OCI-LY1 (cell line): ENCODE data around the gene DCLK1.

Experiments used
- H2AFZ ChIP-seq: fragments of 200-600 bp; sonication (generic), shearing (Covaris generic); 2 replicates; pipeline ENCODE4 v1.6.0; 2014; ENCODE audit warnings: antibody characterized with exemption, mild to moderate bottlenecking, low read length
- H3F3A ChIP-seq: fragments of 200-600 bp; sonication (generic), shearing (Covaris generic); 2 replicates; pipeline ENCODE4 v1.6.0; 2014; ENCODE audit warnings: mild to moderate bottlenecking, antibody characterized with exemption, low read length, moderate library complexity; ENCODE audit not compliant: insufficient read depth
- H3K27ac ChIP-seq: fragments of 200-600 bp; sonication (generic); 2 replicates; pipeline ENCODE4 v1.5.1; 2014; ENCODE audit warnings: low read length, mixed run types, mild to moderate bottlenecking, low read depth; ENCODE audit not compliant: poor library complexity, severe bottlenecking
- H3K27me3 ChIP-seq: fragments of 200-600 bp; sonication (generic); 2 replicates; pipeline ENCODE4 v1.6.0; 2014; ENCODE audit warnings: antibody characterized with exemption, mild to moderate bottlenecking, low read length, moderate library complexity; ENCODE audit not compliant: insufficient read depth
- H3K36me3 ChIP-seq: fragments of 200-600 bp; sonication (generic); 2 replicates; pipeline ENCODE4 v1.6.1; 2014; ENCODE audit warnings: mild to moderate bottlenecking, antibody characterized with exemption, low read length, moderate library complexity, mixed read lengths; ENCODE audit not compliant: insufficient read depth
- H3K4me1 ChIP-seq: fragments of 200-600 bp; sonication (generic); 2 replicates; pipeline ENCODE4 v1.5.1; 2014; ENCODE audit warnings: mild to moderate bottlenecking, low read length, moderate library complexity; ENCODE audit not compliant: insufficient read depth, severe bottlenecking
- H3K4me2 ChIP-seq: fragments of 200-600 bp; sonication (generic), shearing (Covaris generic); 2 replicates; pipeline ENCODE4 v1.6.1; 2014; ENCODE audit warnings: low read length
- H3K4me3 ChIP-seq: fragments of 200-600 bp; sonication (generic); 2 replicates; pipeline ENCODE4 v1.5.1; 2014; ENCODE audit warnings: low read length, low read depth, mild to moderate bottlenecking, mixed read lengths; ENCODE audit not compliant: poor library complexity, severe bottlenecking
- H3K79me2 ChIP-seq: fragments of 200-600 bp; shearing (Covaris generic); 2 replicates; pipeline ENCODE4 v1.6.1; 2016; ENCODE audit warnings: mixed run types, low read length, mixed read lengths; ENCODE audit not compliant: insufficient read depth
- H3K9ac ChIP-seq: fragments of 200-600 bp; sonication (generic), shearing (Covaris generic); 2 replicates; pipeline ENCODE4 v1.6.1; 2014; ENCODE audit warnings: mild to moderate bottlenecking, low read length, mixed read lengths
- H3K9me2 ChIP-seq: fragments of 200-600 bp; sonication (generic), shearing (Covaris generic); 2 replicates; pipeline ENCODE4 v1.6.1; 2014; ENCODE audit warnings: low read depth, mild to moderate bottlenecking, low read length, mixed read lengths
- H3K9me3 ChIP-seq: fragments of 200-600 bp; shearing (Covaris generic); 2 replicates; pipeline ENCODE4 v1.6.1; 2014; ENCODE audit warnings: low read length, mixed read lengths
- H4K20me1 ChIP-seq: fragments of 200-600 bp; sonication (generic), shearing (Covaris generic); 2 replicates; pipeline ENCODE4 v1.6.0; 2016; ENCODE audit warnings: mild to moderate bottlenecking, low read length; ENCODE audit not compliant: insufficient read depth
- EZH2 ChIP-seq: fragments of 200-600 bp; sonication (generic), shearing (Covaris generic); IDR thresholded peaks from 2 replicates; pipeline ENCODE4 v1.8.0; 2017; ENCODE audit warnings: borderline replicate concordance, mixed run types, mild to moderate bottlenecking, antibody characterized with exemption, low read length, moderate library complexity, mixed read lengths
- TF ChIP-seq, protein P1 (sequence below): fragments of 200-600 bp; sonication (generic), shearing (Covaris generic); IDR thresholded peaks from 2 replicates; pipeline ENCODE4 v1.5.1; 2017; ENCODE audit warnings: mild to moderate bottlenecking, antibody characterized with exemption, low read length, moderate library complexity, mixed read lengths

Gene DCLK1

DNA sequence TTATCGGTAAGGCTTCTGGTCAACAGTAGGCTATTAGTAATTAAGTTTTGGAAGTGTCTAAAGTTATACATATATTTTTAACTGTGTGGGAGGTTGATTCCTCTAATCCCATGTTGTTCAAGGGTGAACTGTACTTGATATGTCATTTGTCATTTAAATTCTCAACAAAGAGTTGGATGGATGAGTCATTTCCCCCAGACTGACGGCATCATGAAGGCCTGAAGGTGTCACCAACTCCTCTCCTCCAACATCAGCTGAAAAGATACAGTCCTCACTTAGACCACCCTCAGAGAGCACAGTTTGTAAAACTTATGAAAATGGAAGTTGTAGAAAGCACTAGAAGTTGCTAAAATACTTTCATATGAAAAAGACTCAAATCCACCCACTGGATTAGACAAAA is 48.8 kb downstream of the DCLK1 start:
- Histone ChIP-seq H4K20me1 (no peaks in the 10 kb centered on the region), H3K4me1 (no peaks in the 10 kb centered on the region), H3K79me2 (no peaks in the 10 kb centered on the region), H2AFZ (no peak overlapping the region), H3K4me2 (no peak overlapping the region), H3K9me3 (no peaks in the 10 kb centered on the region), H3K9ac (no peak overlapping the region), H3K36me3 (no peaks in the 10 kb centered on the region), H3K27me3 (no peaks in the 10 kb centered on the region), H3K27ac (no peak overlapping the region), H3K9me2 (no peaks in the 10 kb centered on the region), H3K4me3 (no peak overlapping the region), H3F3A (no peaks in the 10 kb centered on the region)
- TF ChIP-seq, protein P1, sequence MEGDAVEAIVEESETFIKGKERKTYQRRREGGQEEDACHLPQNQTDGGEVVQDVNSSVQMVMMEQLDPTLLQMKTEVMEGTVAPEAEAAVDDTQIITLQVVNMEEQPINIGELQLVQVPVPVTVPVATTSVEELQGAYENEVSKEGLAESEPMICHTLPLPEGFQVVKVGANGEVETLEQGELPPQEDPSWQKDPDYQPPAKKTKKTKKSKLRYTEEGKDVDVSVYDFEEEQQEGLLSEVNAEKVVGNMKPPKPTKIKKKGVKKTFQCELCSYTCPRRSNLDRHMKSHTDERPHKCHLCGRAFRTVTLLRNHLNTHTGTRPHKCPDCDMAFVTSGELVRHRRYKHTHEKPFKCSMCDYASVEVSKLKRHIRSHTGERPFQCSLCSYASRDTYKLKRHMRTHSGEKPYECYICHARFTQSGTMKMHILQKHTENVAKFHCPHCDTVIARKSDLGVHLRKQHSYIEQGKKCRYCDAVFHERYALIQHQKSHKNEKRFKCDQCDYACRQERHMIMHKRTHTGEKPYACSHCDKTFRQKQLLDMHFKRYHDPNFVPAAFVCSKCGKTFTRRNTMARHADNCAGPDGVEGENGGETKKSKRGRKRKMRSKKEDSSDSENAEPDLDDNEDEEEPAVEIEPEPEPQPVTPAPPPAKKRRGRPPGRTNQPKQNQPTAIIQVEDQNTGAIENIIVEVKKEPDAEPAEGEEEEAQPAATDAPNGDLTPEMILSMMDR: no peak
- TF ChIP-seq EZH2: no peak

DNA sequence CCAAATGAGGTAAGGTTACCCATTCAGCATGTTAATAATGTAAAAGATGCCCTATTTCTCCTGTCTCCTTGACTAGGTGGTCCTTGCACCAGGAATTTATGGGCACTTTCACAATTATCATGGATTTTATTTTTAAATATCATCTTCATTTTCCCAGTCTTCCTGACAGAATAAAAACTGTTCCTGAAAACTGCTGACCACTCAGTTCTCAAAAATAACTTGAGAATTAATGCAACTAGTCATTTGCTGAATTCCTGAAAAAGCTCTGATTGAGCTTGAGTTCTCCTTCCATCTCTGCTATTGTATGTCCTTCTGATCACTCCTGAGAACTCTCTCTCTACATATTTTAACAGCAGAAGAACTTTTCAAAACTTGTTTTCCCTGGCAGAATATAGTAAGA is 55.0 kb downstream of the DCLK1 start:
- Histone ChIP-seq H4K20me1 (no peaks in the 10 kb centered on the region), H3K9me3 (no peaks in the 10 kb centered on the region), H3F3A (no peaks in the 10 kb centered on the region), H3K4me3 (no peak overlapping the region), H3K4me2 (no peak overlapping the region), H2AFZ (no peak overlapping the region), H3K9me2 (no peaks in the 10 kb centered on the region), H3K79me2 (no peaks in the 10 kb centered on the region), H3K27ac (no peak overlapping the region), H3K27me3 (no peaks in the 10 kb centered on the region), H3K9ac (no peak overlapping the region), H3K4me1 (no peaks in the 10 kb centered on the region), H3K36me3 (no peaks in the 10 kb centered on the region)
- TF ChIP-seq EZH2: no peak
- TF ChIP-seq, protein P1: no peak

DNA sequence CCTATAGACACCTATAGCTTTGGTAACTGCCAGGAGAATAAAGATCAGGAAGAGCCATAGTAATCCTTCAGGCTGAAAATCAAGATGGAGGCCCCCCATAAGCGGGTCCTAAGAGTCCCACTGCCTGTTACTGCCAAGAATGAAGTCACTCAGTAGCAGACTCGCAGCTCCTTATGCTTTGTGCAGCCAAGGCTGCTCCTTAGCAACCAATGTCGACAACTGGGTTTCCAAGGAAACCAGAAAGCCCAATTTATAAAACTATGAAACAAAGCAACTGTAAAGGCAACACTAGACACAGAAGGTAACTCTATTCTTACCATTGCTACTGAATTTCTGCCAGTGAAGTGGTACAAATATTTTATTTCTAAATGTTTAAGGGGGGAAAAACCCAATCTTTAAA is 56.5 kb downstream of the DCLK1 start:
- TF ChIP-seq, protein P1: no peak
- no peak for TF ChIP-seq EZH2
- Histone ChIP-seq H3K4me1 (no peaks in the 10 kb centered on the region), H3K9me2 (no peaks in the 10 kb centered on the region), H3K36me3 (no peaks in the 10 kb centered on the region), H3K9me3 (no peaks in the 10 kb centered on the region), H3K27ac (no peak overlapping the region), H3K4me3 (no peak overlapping the region), H3F3A (no peaks in the 10 kb centered on the region), H3K79me2 (no peaks in the 10 kb centered on the region), H2AFZ (no peak overlapping the region), H4K20me1 (no peaks in the 10 kb centered on the region), H3K4me2 (no peak overlapping the region), H3K27me3 (no peaks in the 10 kb centered on the region), H3K9ac (no peak overlapping the region)
